SU-DHL-6 (cell line): ENCODE results near the gene NHP2.
A peak's percentile ranks its signal among the peaks of the same experiment; 100 is the strongest.

ENCODE experiments used
- H2AFZ ChIP-seq: fragments of 200-600 bp; sonication (generic); 2 replicates; pipeline ENCODE4 v1.6.1; 2014; ENCODE audit warnings: low read depth, mild to moderate bottlenecking, moderate library complexity, mixed read lengths, antibody characterized with exemption, low read length; ENCODE audit not compliant: severe bottlenecking
- H3F3A ChIP-seq: fragments of 200-600 bp; shearing (Covaris generic); 2 replicates; pipeline ENCODE4 v1.6.0; 2016; ENCODE audit warnings: antibody characterized with exemption, mild to moderate bottlenecking; ENCODE audit not compliant: insufficient read depth
- H3K27ac ChIP-seq: fragments of 200-600 bp; sonication (generic); 2 replicates; pipeline ENCODE4 v1.5.1; 2016; ENCODE audit warnings: low read depth, mild to moderate bottlenecking, low read length, moderate library complexity, mixed read lengths
- H3K27me3 ChIP-seq: fragments of 200-600 bp; sonication (generic), shearing (Covaris generic); 2 replicates; pipeline ENCODE4 v1.6.0; 2014; ENCODE audit warnings: mild to moderate bottlenecking, low read length
- H3K36me3 ChIP-seq: fragments of 200-600 bp; sonication (generic); 2 replicates; pipeline ENCODE4 v1.6.1; 2014; ENCODE audit warnings: mild to moderate bottlenecking, low read length, mixed read lengths
- H3K4me2 ChIP-seq: fragments of 300-600, 200-600 bp; shearing (Covaris generic), sonication (generic); 2 replicates; pipeline ENCODE4 v1.6.0; 2014; ENCODE audit warnings: low read length, low read depth, mild to moderate bottlenecking; ENCODE audit not compliant: poor library complexity, severe bottlenecking
- H3K4me3 ChIP-seq: fragments of 200-600 bp; sonication (generic); 2 replicates; pipeline ENCODE4 v1.5.1; 2014; ENCODE audit warnings: antibody characterized with exemption, low read length, mild to moderate bottlenecking, mixed read lengths; ENCODE audit not compliant: insufficient read depth, poor library complexity, severe bottlenecking
- H3K79me2 ChIP-seq: fragments of 200-600 bp; sonication (generic); 2 replicates; pipeline ENCODE4 v1.6.1; 2014; ENCODE audit warnings: mild to moderate bottlenecking, low read length, moderate library complexity; ENCODE audit not compliant: insufficient read depth
- H3K9ac ChIP-seq: fragments of 200-600 bp; sonication (generic); 2 replicates; pipeline ENCODE4 v1.7.0; 2014; ENCODE audit warnings: mild to moderate bottlenecking, low read length
- H3K9me2 ChIP-seq: fragments of 200-600 bp; sonication (generic); replicated peaks from 2 replicates; pipeline ENCODE4 v1.6.1; 2014; ENCODE audit warnings: low read length; ENCODE audit not compliant: insufficient read depth
- H3K9me3 ChIP-seq: fragments of 200-600 bp; sonication (generic); 2 replicates; pipeline ENCODE4 v1.6.1; 2014; ENCODE audit warnings: low read length, mixed read lengths; ENCODE audit not compliant: insufficient read depth
- H4K20me1 ChIP-seq: fragments of 200-600 bp; sonication (generic); 2 replicates; pipeline ENCODE4 v1.6.1; 2014; ENCODE audit warnings: low read depth, mild to moderate bottlenecking, antibody characterized with exemption, low read length, moderate library complexity, mixed read lengths
- EZH2phosphoT487 ChIP-seq: fragments of 200-600 bp; sonication (generic), shearing (Covaris generic); conservative IDR thresholded peaks from 2 replicates; pipeline ENCODE4 v1.6.1; 2018; ENCODE audit warnings: mild to moderate bottlenecking, antibody characterized with exemption, low read length, moderate library complexity, mixed read lengths
- TF ChIP-seq, protein P1 (sequence below): fragments of 200-600 bp; sonication (generic); IDR thresholded peaks from one replicate; pipeline ENCODE4 v1.5.1; 2017; ENCODE audit warnings: antibody characterized with exemption, mild to moderate bottlenecking, low read length, moderate library complexity; ENCODE audit not compliant: insufficient read depth, poor library complexity, severe bottlenecking

The NHP2 gene

GRCh38 chr5:178174456-178174855 is 20.8 kb upstream of the NHP2 start:
- Histone ChIP-seq H3F3A (no peaks in the 10 kb centered on the region), H3K27ac (no peak overlapping the region), H3K79me2 (no peaks in the 10 kb centered on the region), H3K4me2 (no peak overlapping the region), H3K9me2 (no peaks in the 10 kb centered on the region), H3K36me3 (no peaks in the 10 kb centered on the region), H2AFZ (no peak overlapping the region), H3K27me3 (no peaks in the 10 kb centered on the region), H4K20me1 (no peaks in the 10 kb centered on the region), H3K4me3 (no peak overlapping the region), H3K9ac (no peak overlapping the region), H3K9me3 (no peaks in the 10 kb centered on the region)
- no peak for TF ChIP-seq EZH2phosphoT487
- TF ChIP-seq, protein P1, sequence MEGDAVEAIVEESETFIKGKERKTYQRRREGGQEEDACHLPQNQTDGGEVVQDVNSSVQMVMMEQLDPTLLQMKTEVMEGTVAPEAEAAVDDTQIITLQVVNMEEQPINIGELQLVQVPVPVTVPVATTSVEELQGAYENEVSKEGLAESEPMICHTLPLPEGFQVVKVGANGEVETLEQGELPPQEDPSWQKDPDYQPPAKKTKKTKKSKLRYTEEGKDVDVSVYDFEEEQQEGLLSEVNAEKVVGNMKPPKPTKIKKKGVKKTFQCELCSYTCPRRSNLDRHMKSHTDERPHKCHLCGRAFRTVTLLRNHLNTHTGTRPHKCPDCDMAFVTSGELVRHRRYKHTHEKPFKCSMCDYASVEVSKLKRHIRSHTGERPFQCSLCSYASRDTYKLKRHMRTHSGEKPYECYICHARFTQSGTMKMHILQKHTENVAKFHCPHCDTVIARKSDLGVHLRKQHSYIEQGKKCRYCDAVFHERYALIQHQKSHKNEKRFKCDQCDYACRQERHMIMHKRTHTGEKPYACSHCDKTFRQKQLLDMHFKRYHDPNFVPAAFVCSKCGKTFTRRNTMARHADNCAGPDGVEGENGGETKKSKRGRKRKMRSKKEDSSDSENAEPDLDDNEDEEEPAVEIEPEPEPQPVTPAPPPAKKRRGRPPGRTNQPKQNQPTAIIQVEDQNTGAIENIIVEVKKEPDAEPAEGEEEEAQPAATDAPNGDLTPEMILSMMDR: no peak

DNA sequence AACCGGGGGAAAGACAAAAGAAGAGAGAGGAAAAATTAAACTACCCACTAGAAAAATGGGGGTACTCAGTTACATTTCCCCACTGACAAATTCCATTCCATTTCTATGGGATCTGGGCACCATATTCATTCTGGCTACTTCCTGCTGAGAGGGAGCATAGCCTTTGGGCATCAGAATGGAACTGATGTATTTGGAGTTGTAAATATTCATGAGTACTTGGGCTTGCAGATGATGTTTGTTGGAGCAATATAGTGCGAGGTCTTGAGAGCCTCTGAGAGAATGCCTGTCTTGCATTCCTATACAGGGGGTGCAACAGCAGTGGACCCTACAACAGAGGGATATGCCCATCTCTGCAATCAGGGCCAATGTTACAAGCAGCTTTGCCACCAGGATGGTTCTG is 16.8 kb upstream of the NHP2 start:
- no peak overlapping the region for H2AFZ ChIP-seq
- no peak overlapping the region for H3K4me2 ChIP-seq
- no peaks in the 10 kb centered on the region for H3K9me2 ChIP-seq
- TF ChIP-seq EZH2phosphoT487: no peak
- TF ChIP-seq, protein P1: no peak
- H3K4me3 ChIP-seq: no peak overlapping the region
- no peak overlapping the region for H3K9ac ChIP-seq
- H4K20me1 ChIP-seq: no peaks in the 10 kb centered on the region
- no peaks in the 10 kb centered on the region for H3K9me3 ChIP-seq
- no peak overlapping the region for H3K27ac ChIP-seq
- H3F3A ChIP-seq: no peaks in the 10 kb centered on the region
- H3K36me3 ChIP-seq: no peaks in the 10 kb centered on the region
- no peaks in the 10 kb centered on the region for H3K79me2 ChIP-seq
- no peaks in the 10 kb centered on the region for H3K27me3 ChIP-seq

DNA sequence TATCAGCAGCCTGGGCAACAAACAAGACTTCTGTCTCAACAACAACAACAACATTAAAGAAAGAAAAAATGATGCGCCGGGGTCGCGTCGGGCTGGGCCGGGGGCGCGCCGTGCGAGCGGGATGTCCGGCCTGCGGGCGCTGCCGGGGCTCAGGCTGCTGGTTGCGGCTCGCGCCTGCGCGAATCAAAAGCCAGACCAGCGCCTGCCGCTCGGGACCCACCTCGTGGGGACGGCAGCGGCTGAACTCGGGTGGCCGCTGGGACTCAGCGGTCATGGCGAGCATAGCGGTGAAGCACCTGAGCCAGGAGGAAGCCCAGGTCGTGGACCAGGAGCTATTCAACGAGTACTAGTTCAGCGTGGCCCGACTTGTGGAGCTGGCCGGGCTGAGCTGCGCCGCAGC is 11.9 kb upstream of the NHP2 start:
- no peaks in the 10 kb centered on the region for H3K79me2 ChIP-seq
- H3K4me2 ChIP-seq: no peak overlapping the region
- H3K9me2 ChIP-seq: no peaks in the 10 kb centered on the region
- no peaks in the 10 kb centered on the region for H3K36me3 ChIP-seq
- no peak overlapping the region for H2AFZ ChIP-seq
- H3K4me3 ChIP-seq: no peak overlapping the region
- TF ChIP-seq EZH2phosphoT487: no peak
- no peak overlapping the region for H3K27ac ChIP-seq
- H3K9me3 ChIP-seq: no peaks in the 10 kb centered on the region
- no peak overlapping the region for H3K9ac ChIP-seq
- no peaks in the 10 kb centered on the region for H3K27me3 ChIP-seq
- no peaks in the 10 kb centered on the region for H3F3A ChIP-seq
- no peaks in the 10 kb centered on the region for H4K20me1 ChIP-seq

- Histone ChIP-seq H3K36me3 (no peaks in the 10 kb centered on the region), H3K9me2 (no peaks in the 10 kb centered on the region), H3K4me2 (peak overlapping the region; percentile 28), H3K79me2 (no peaks in the 10 kb centered on the region), H3K4me3 (no peak overlapping the region), H2AFZ (peak overlapping the region; percentile 27), H4K20me1 (no peaks in the 10 kb centered on the region), H3K27me3 (no peaks in the 10 kb centered on the region), H3F3A (no peaks in the 10 kb centered on the region), H3K9ac (no peak overlapping the region; the same call in 1 of the 2 replicates), H3K27ac (no peak overlapping the region), H3K9me3 (no peaks in the 10 kb centered on the region)
- TF ChIP-seq, protein P1: peak; percentile 94
- TF ChIP-seq EZH2phosphoT487: no peak
Measured at GRCh38 chr5:178163772-178164735, 10.4 kb upstream of the NHP2 start.
